Brain microvascular endothelial cell (primary cell): Measurements from ENCODE around the gene GATB.

Source experiments
- DNase-seq: peaks from one replicate; pipeline ENCODE4 v3.0.0-alpha.2; 2020
- H3K27ac ChIP-seq: fragments of 250-450 bp; sonication (Bioruptor Pico); 2 replicates; pipeline ENCODE4 v1.5.1; 2020; ENCODE audit warnings: mild to moderate bottlenecking, moderate library complexity
- H3K27me3 ChIP-seq: fragments of 250-450 bp; sonication (Bioruptor Pico); replicated peaks from 2 replicates; pipeline ENCODE4 v1.5.1; 2020; ENCODE audit warnings: mild to moderate bottlenecking
- H3K36me3 ChIP-seq: fragments of 250-450 bp; sonication (Bioruptor Pico); replicated peaks from 2 replicates; pipeline ENCODE4 v1.5.1; 2020; ENCODE audit warnings: mild to moderate bottlenecking
- H3K4me3 ChIP-seq: 2 replicates; pipeline ENCODE4 v1.5.1; 2011; ENCODE audit warnings: low read depth, mild to moderate bottlenecking, control low read depth, low read length, moderate library complexity
- in situ Hi-C: cut with HindIII; loops from 2 replicates; pipeline ENCODE4 v1.10.0; 2017; ENCODE audit warnings: low sequenced_read_pairs, low pct_ligation_motif_present
- TF ChIP-seq, protein P1 (sequence below): IDR thresholded peaks from 2 replicates; pipeline ENCODE4 v1.5.1; 2011; ENCODE audit warnings: low read depth, mild to moderate bottlenecking, moderate library complexity, low read length, control low read depth, inconsistent platforms; ENCODE audit errors: missing control alignments

The GATB gene

DNA sequence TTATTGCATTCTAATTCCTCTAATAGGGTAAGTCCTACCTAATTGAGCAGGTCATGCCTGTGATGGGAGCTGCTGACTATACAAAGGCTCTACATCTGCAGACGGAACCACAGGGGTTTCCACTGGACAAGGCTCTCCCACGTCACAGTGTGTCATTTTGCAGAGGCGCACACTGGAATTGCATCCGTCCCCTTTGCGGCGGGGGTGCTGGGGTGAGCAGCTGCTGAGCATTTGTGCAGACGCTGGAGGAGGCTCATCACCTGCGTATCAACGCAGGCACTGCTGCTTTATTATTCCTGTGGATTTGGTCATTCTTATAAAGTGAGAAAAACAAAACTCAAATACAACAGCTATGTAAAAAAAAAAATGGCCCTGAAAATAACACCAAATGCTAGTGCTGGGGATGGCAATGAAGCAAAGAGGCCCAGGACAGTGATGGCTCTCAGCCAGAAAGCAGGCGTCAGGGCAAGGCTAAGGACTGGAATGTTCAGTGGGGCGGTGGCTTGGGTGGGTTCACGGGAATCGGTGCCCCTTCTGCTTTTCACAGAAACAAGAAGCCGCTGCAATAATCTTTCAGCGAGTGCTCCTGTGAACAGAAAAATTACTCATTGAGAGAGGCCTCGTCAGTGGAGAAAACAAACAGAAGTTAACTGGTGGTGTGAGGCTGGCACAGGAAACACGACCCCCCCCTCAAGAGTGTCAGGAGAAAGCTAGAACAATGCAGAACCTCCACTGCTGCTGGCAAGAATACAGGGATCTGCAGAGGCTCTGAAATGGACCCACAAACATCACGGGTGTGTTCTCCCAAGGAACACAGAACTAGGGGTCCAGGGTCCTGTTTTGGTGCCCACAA, 67.8 kb downstream of the GATB start:
- TF ChIP-seq, protein P1, sequence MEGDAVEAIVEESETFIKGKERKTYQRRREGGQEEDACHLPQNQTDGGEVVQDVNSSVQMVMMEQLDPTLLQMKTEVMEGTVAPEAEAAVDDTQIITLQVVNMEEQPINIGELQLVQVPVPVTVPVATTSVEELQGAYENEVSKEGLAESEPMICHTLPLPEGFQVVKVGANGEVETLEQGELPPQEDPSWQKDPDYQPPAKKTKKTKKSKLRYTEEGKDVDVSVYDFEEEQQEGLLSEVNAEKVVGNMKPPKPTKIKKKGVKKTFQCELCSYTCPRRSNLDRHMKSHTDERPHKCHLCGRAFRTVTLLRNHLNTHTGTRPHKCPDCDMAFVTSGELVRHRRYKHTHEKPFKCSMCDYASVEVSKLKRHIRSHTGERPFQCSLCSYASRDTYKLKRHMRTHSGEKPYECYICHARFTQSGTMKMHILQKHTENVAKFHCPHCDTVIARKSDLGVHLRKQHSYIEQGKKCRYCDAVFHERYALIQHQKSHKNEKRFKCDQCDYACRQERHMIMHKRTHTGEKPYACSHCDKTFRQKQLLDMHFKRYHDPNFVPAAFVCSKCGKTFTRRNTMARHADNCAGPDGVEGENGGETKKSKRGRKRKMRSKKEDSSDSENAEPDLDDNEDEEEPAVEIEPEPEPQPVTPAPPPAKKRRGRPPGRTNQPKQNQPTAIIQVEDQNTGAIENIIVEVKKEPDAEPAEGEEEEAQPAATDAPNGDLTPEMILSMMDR = peak; percentile 18
- Histone ChIP-seq H3K27me3 (no peaks in the 10 kb centered on the region), H3K36me3 (no peaks in the 10 kb centered on the region), H3K27ac (no peak overlapping the region), H3K4me3 (no peak overlapping the region)
- DNase-seq = no peak
- in situ Hi-C loops = no loop called here

DNA sequence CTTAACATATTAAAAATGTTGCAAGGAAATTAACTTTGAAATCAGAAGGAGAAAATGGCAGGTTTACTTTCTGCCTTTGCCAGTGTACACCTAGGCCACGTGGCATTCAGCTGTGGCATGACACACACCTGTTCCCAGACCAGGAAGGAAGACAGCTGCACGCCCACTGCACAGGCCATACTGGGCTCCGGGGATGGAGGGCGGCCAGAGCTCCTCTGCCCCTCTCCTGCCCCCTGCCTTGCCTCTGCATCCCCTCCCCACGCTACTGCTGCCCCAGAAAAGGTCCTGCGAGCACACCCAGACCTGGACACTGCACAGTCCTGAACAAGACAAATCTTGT, 68.4 kb downstream of the GATB start:
- H3K27ac ChIP-seq = no peak overlapping the region
- TF ChIP-seq, protein P1 = no peak
- no peak overlapping the region for H3K4me3 ChIP-seq
- DNase-seq = no peak
- H3K27me3 ChIP-seq = no peaks in the 10 kb centered on the region
- H3K36me3 ChIP-seq = no peaks in the 10 kb centered on the region
- in situ Hi-C loops = no loop called here

DNA sequence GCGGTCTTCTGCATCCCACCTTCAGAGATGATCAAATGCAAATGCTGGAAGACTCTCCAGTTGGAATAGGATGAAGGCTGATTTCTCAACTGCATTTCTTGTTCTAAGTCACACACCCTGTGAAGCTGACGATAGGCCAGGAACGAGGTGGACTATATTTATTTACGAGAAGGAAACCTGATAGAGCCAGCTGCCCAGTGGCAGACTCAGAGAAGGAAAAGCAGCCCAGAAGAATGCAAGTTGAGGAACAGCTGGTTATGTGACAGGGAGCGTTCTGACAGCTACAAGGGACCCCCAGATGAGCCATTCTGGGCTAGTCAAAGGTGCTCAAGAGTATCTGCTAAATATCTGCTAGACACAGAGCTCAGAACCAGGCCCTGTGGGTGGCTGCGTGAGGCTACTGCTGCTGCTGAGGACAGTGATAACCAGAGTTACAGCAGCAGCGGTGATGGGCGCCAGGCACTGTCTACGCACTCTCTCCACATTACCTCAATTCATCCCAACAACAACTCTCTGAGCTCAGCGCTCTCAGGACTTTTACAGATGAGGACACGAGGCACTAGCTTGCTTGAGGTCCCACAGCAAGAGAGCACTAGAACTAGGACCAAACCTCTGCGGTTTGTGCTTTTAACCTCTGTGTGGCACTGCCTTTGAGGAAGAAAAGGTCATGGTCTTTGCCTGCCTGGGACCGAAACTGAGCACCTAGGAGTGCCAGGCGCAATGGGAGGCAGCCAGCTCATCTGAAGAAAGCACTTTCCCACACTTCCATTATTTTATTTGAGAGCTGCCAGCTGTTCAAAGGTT, 69.0 kb downstream of the GATB start:
- no peak overlapping the region for H3K4me3 ChIP-seq
- no peaks in the 10 kb centered on the region for H3K36me3 ChIP-seq
- H3K27ac ChIP-seq = no peak overlapping the region
- no peaks in the 10 kb centered on the region for H3K27me3 ChIP-seq
- TF ChIP-seq, protein P1 = no peak
- in situ Hi-C loops = no loop called here
- DNase-seq = no peak

DNA sequence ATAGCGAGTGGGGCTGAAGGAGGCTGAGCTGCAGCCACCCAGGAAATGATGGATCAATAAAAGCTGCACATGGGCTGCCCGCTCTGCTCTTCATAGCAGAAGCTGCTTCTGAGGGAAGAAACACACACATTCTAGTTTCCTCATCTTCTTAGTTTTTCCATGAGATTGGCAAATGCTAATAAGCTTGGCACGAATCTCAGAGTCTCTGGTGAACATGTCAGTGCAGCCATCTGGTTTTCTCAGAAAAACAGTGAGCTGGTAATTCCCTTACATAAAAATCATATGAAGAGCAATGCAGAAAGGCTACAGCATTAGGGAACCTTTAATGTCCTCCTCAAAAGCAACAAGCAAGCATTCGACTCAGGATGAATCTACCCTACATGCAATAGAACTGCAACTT, 69.9 kb downstream of the GATB start:
- Histone ChIP-seq H3K27me3 (no peaks in the 10 kb centered on the region), H3K36me3 (no peaks in the 10 kb centered on the region), H3K4me3 (no peak overlapping the region), H3K27ac (no peak overlapping the region)
- in situ Hi-C loops = no loop called here
- TF ChIP-seq, protein P1 = no peak
- DNase-seq = no peak

DNA sequence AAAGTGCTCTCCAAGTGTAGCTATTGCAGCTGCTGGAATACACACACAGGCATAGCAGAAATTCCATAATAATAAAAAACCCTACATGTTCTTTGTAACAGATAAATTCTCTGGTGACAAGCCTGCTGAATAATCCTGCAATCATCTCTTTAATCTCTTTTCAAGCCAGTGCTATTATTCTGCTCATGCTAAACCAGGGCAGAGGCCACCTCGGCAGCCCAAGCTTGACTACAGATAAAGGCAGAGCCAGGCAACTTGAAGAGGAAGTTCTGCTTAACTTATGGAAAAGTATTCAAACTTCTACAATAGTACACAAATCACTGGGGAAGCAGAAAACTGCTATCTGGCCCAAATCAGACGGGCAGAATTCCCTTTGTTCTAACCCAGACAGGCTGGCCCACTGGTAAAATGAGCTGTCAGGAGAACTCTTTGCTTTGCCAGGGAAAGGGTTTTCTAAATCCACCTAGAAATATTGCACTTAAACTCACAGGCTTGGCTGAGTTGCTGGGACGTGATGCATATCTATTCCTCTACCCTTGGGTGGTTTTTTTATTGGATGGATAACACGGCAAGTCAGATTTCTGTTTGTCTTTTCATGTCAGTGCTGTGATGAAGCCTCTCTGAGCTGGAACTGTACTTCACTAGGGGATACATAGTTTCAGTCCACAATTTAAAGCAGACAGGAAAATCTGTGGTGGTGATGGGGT, 70.5 kb downstream of the GATB start:
- H3K27ac ChIP-seq = peak overlapping the region; percentile 30
- TF ChIP-seq, protein P1 = no peak
- no peaks in the 10 kb centered on the region for H3K36me3 ChIP-seq
- in situ Hi-C loops = no loop called here
- peak; percentile 53 for DNase-seq
- no peaks in the 10 kb centered on the region for H3K27me3 ChIP-seq
- H3K4me3 ChIP-seq = no peak overlapping the region
